Measurements from ENCODE around the gene DPYD. TPM values are rescaled to one million over a fixed set of nuclear protein-coding genes. Genes with fewer than 3 reads are reported as not detected.

The DPYD gene
- polyA plus RNA-seq, 1 of the 3 experiments (the other 2 are of a cell fraction), result 23.0 TPM

- no peak overlapping the region for H3K9ac ChIP-seq
- no peaks in the 10 kb centered on the region for H4K20me1 ChIP-seq (ENCODE audit: insufficient read depth)
- H3K9me2 ChIP-seq, result no peaks in the 10 kb centered on the region
- H3F3A ChIP-seq (replicated peaks; ENCODE audit: insufficient read depth), result no peaks in the 10 kb centered on the region
- TF ChIP-seq FOXM1 (IDR thresholded peaks at IDR 0.05; ENCODE audit: low read depth) (no peak), PBX3 (IDR thresholded peaks at IDR 0.05) (no peak), EP300 (IDR thresholded peaks at IDR 0.05; ENCODE audit: borderline replicate concordance in 1 of 2, low read depth in 1 of 2, low read length in 1 of 2) (no peak), MXI1 (IDR thresholded peaks at IDR 0.05; ENCODE audit: low read depth, low read length) (no peak), EZH2phosphoT487 (IDR thresholded peaks at IDR 0.05; ENCODE audit: borderline replicate concordance, low read depth) (no peak), USF2 (IDR thresholded peaks at IDR 0.05; ENCODE audit: borderline replicate concordance, low read depth, low read length) (no peak), RXRA (IDR thresholded peaks at IDR 0.05; ENCODE audit: borderline replicate concordance, low read depth) (no peak), ZBTB33 (IDR thresholded peaks at IDR 0.05; ENCODE audit: borderline replicate concordance, low read depth) (no peak), RCOR1 (IDR thresholded peaks at IDR 0.05; ENCODE audit: low read length) (no peak), RAD21 (IDR thresholded peaks at IDR 0.05; ENCODE audit: low read length) (no peak), FOSL2 (IDR thresholded peaks at IDR 0.05; ENCODE audit: borderline replicate concordance, low read depth) (no peak)
- H3K27ac ChIP-seq (ENCODE audit: low read depth in 2 of 2, low read length in 1 of 2), result peak overlapping the region in 1 of 2 experiments; percentile 11; a peak in 1 of 4 replicates
- H2AFZ ChIP-seq (ENCODE audit: low read depth), result no peak overlapping the region
- no peak overlapping the region for H3K4me2 ChIP-seq
- ChIA-PET POLR2A (no interaction called here), CTCF (no interaction called here)
- H3K4me1 ChIP-seq (ENCODE audit: control insufficient read depth in 1 of 2, insufficient read depth in 2 of 2, low read depth in 1 of 2, low read length in 1 of 2), result peaks cover 0 to 9% of the 10 kb centered on the region in 2 experiments; a peak in 2 of 4 replicates
- H3K79me2 ChIP-seq (ENCODE audit: insufficient read depth), result no peaks in the 10 kb centered on the region
- WGBS (ENCODE audit: low lambda C conversion rate), result 63% methylated on average over 2 of the region's 2 CpGs
- H3K9me3 ChIP-seq, result no peaks in the 10 kb centered on the region
- no peak for DNase-seq
- peaks cover 0 to 3% of the 10 kb centered on the region in 2 experiments for H3K36me3 ChIP-seq (replicated peaks in 1 of 2; ENCODE audit: control insufficient read depth in 1 of 2, insufficient read depth in 2 of 2, low read length in 1 of 2)
- no peak overlapping the region for H3K4me3 ChIP-seq (ENCODE audit: low read depth in 2 of 2, low read length in 1 of 2)
- H3K27me3 ChIP-seq (ENCODE audit: insufficient read depth), result no peaks in the 10 kb centered on the region
Measured at GRCh38 chr1:97084546-97084945, 836.3 kb downstream of the DPYD start.

GRCh38 chr1:97082160-97082848 is 838.5 kb downstream of the DPYD start:
- H3F3A ChIP-seq (replicated peaks; ENCODE audit: insufficient read depth), result no peaks in the 10 kb centered on the region
- no peak for DNase-seq
- TF ChIP-seq MEF2A (IDR thresholded peaks at IDR 0.05; ENCODE audit: borderline replicate concordance, low read depth) (no peak), RCOR1 (IDR thresholded peaks at IDR 0.05; ENCODE audit: low read length) (peak; percentile 49; the same call in 1 of the 2 replicates), EP300 (IDR thresholded peaks at IDR 0.05; ENCODE audit: borderline replicate concordance in 1 of 2, low read depth in 1 of 2, low read length in 1 of 2) (peak in 1 of 2 experiments; percentile 68; a peak in 2 of 4 replicates), REST (IDR thresholded peaks at IDR 0.05; ENCODE audit: low read depth, low read length) (no peak), RFX5 (IDR thresholded peaks at IDR 0.05; ENCODE audit: low read length) (no peak), RAD21 (IDR thresholded peaks at IDR 0.05; ENCODE audit: low read length) (0 out of 2 replicates have a peak, but pooled peaks have one; percentile 6), ZBTB33 (IDR thresholded peaks at IDR 0.05; ENCODE audit: borderline replicate concordance, low read depth) (no peak), TCF12 (IDR thresholded peaks at IDR 0.05) (0 out of 2 replicates have a peak, but pooled peaks have one; percentile 5)

More at GRCh38 chr1:97082160-97082848, 838.5 kb downstream of the DPYD start:
- POLR2A ChIA-PET, result no interaction called here
- H3K36me3 ChIP-seq (replicated peaks in 1 of 2; ENCODE audit: control insufficient read depth in 1 of 2, insufficient read depth in 2 of 2, low read length in 1 of 2), result peaks cover 0 to 12% of the 10 kb centered on the region in 2 experiments
- no peak overlapping the region; a peak in 1 of 4 replicates for H3K4me3 ChIP-seq (ENCODE audit: low read depth in 2 of 2, low read length in 1 of 2)
- H3K9me2 ChIP-seq, result no peaks in the 10 kb centered on the region
- H3K79me2 ChIP-seq (ENCODE audit: insufficient read depth), result no peaks in the 10 kb centered on the region
- H2AFZ ChIP-seq (ENCODE audit: low read depth), result no peak overlapping the region
- H3K27ac ChIP-seq (ENCODE audit: low read depth in 2 of 2, low read length in 1 of 2), result peak overlapping the region in 1 of 2 experiments; percentile 88; a peak in 2 of 4 replicates
- no peak overlapping the region for H3K9ac ChIP-seq
- no peaks in the 10 kb centered on the region for H3K27me3 ChIP-seq (ENCODE audit: insufficient read depth)
- CTCF ChIA-PET, result no interaction called here
- no peaks in the 10 kb centered on the region for H3K9me3 ChIP-seq
- H4K20me1 ChIP-seq (ENCODE audit: insufficient read depth), result no peaks in the 10 kb centered on the region
- no peak overlapping the region for H3K4me2 ChIP-seq
- peaks cover 0 to 14% of the 10 kb centered on the region in 2 experiments; a peak in 2 of 4 replicates for H3K4me1 ChIP-seq (ENCODE audit: control insufficient read depth in 1 of 2, insufficient read depth in 2 of 2, low read depth in 1 of 2, low read length in 1 of 2)
- 43% methylated on average over 4 of the region's 4 CpGs for WGBS (ENCODE audit: low lambda C conversion rate)
